GM18526 (cell line): ENCODE results near the gene VSNL1.

Experiments
- POLR2A ChIP-seq: IDR thresholded peaks from 3 replicates; pipeline ENCODE4 v1.6.1; 2011; ENCODE audit not compliant: insufficient read length; ENCODE audit errors: extremely low read depth

Gene VSNL1

GRCh38 chr2:17588031-17588430 lies 47.5 kb downstream of the VSNL1 start:
- no peak for TF ChIP-seq POLR2A

- TF ChIP-seq POLR2A = no peak
Observed at GRCh38 chr2:17589406-17590035, 49.0 kb downstream of the VSNL1 start.

GRCh38 chr2:17590342-17590911 lies 49.9 kb downstream of the VSNL1 start:
- no peak for TF ChIP-seq POLR2A

- TF ChIP-seq POLR2A = no peak
Observed at GRCh38 chr2:17591846-17592245, 51.4 kb downstream of the VSNL1 start.

- TF ChIP-seq POLR2A = no peak
Observed at GRCh38 chr2:17592731-17593409, 52.4 kb downstream of the VSNL1 start.

GRCh38 chr2:17593445-17593840 lies 52.9 kb downstream of the VSNL1 start:
- no peak for TF ChIP-seq POLR2A

GRCh38 chr2:17593841-17594491 lies 53.5 kb downstream of the VSNL1 start:
- no peak for TF ChIP-seq POLR2A

GRCh38 chr2:17594533-17595401 lies 54.3 kb downstream of the VSNL1 start:
- no peak for TF ChIP-seq POLR2A

- no peak for TF ChIP-seq POLR2A
Observed at GRCh38 chr2:17599617-17600016, 59.1 kb downstream of the VSNL1 start.

- TF ChIP-seq POLR2A = no peak
Observed at GRCh38 chr2:17600556-17601204, 60.2 kb downstream of the VSNL1 start.

- TF ChIP-seq POLR2A = no peak
Observed at GRCh38 chr2:17604050-17604449, 63.6 kb downstream of the VSNL1 start.

- TF ChIP-seq POLR2A = no peak
Observed at GRCh38 chr2:17605696-17606095, 65.2 kb downstream of the VSNL1 start.

GRCh38 chr2:17606851-17607250 lies 66.4 kb downstream of the VSNL1 start:
- TF ChIP-seq POLR2A = no peak

GRCh38 chr2:17607379-17607778 lies 66.9 kb downstream of the VSNL1 start:
- TF ChIP-seq POLR2A = no peak

GRCh38 chr2:17608251-17608650 lies 67.8 kb downstream of the VSNL1 start:
- TF ChIP-seq POLR2A = no peak
